GM08714 (cell line): Measurements from ENCODE around the gene KRTAP5-6.

ENCODE experiments used
- H3K4me3 ChIP-seq: fragments of 200-500 bp; sonication (Bioruptor generic); 2 replicates; pipeline ENCODE4 v1.5.1; 2014; ENCODE audit warnings: mild to moderate bottlenecking, low read length, inconsistent platforms
- ZNF274 ChIP-seq: IDR thresholded peaks from 2 replicates; pipeline ENCODE4 v1.6.1; 2012; ENCODE audit warnings: mild to moderate bottlenecking, low read depth, low read length

Gene KRTAP5-6

GRCh38 chr11:1696608-1697570, at the start of gene KRTAP5-6:
TSS of gene KRTAP5-6 (plus strand) at chr11:1697195. CDS start at chr11:1697246, 51 bp downstream.
- TF ChIP-seq ZNF274 = no peak

GRCh38 chr11:1647901-1648652, 48.9 kb upstream of the KRTAP5-6 start:
- no peak for TF ChIP-seq ZNF274
- H3K4me3 ChIP-seq = no peak overlapping the region

More at GRCh38 chr11:1696608-1697570, at the start of gene KRTAP5-6:
- H3K4me3 ChIP-seq = no peak within 1 kb of the TSS

GRCh38 chr11:1648653-1649420, 48.2 kb upstream of the KRTAP5-6 start:
- no peak for TF ChIP-seq ZNF274
- no peak overlapping the region for H3K4me3 ChIP-seq

GRCh38 chr11:1650034-1650917, 46.7 kb upstream of the KRTAP5-6 start:
- H3K4me3 ChIP-seq = no peak overlapping the region
- TF ChIP-seq ZNF274 = no peak

GRCh38 chr11:1650918-1651262, 46.1 kb upstream of the KRTAP5-6 start:
- no peak overlapping the region for H3K4me3 ChIP-seq
- TF ChIP-seq ZNF274 = no peak

- no peak for TF ChIP-seq ZNF274
- H3K4me3 ChIP-seq = no peak overlapping the region
Observed at GRCh38 chr11:1651411-1651980, 45.5 kb upstream of the KRTAP5-6 start.

- H3K4me3 ChIP-seq = no peak overlapping the region
- TF ChIP-seq ZNF274 = no peak
Observed at GRCh38 chr11:1652026-1652425, 45.0 kb upstream of the KRTAP5-6 start.

- TF ChIP-seq ZNF274 = no peak
- no peak overlapping the region for H3K4me3 ChIP-seq
Observed at GRCh38 chr11:1652442-1652770, 44.6 kb upstream of the KRTAP5-6 start.

DNA sequence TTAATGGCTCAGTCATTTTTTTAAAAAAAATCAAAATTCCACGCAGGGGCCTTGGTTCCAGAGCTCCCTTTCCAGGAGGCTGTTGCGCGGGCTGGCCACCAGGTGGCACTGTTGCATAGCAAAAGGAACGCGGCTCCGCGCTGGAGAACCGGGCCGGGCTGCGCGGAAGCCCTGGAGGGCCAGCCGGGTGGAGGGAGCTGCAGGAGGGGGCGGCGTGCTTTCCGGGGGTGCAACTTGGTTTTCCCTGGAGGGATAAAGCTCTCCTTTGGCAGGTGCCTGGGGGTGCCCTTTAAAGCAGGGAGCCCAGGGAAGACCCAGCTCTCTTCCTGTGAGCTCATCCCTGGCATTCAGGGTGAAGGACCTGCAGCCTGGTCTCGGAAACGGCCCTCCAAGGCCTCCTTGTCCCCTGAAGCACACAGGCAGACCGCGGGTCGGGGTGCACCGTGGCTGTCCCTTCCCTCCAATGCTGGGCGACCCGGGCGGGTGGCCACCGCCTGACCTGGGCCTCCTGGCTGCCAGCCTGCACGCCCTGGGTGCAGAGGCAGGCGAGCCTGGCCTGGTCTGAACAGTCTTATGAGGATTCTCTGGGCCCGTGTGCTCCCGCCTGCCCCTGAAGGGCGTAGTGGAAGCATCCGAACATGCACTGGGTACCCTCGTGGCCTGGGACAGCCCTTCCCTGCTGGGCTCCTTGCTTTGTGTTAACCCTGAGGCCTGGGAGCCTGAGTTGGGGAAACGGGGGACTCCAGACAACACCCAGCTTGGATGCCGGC, 44.0 kb upstream of the KRTAP5-6 start:
- no peak overlapping the region for H3K4me3 ChIP-seq
- TF ChIP-seq ZNF274 = no peak

DNA sequence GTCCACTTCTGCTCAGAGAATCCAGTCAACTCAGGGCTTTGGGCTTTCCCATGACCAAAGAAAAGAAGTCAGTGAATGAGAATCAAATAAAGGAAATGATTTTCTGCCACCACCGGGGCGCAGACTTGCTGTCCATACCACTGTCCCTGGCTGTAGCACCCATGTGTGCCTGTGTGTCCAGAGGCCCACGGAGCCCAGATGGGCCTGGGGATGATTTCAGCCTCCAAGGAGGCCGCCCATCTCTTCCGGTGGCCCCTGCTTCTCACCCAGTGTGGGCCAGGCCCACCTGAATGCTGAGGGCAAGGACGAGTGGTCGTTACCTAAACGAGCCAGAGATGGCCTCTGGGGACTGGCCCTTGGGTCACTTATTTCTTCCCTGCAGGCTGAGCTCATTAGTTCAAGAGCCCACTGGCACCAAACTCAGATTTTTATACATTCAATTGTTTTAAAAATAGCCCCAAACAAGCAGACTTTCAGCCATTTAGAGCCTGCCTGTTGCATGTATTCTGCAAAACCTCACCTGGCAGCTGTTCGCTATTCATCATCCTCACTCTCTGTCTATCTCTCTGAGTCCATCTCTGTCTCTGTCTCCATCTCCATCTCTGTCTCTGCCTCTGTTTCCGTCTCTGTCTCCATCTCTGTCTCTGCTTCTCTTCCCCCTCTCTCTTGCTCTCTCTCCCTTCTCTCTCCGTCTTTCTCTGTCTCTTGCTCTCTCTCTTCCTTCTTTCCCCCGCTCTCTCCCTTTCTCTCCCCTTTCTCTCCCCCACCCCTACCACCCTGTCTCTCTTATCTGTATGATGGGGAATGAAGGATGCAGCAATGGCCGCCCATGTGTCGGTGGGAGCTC, 43.2 kb upstream of the KRTAP5-6 start:
- no peak for TF ChIP-seq ZNF274
- H3K4me3 ChIP-seq = no peak overlapping the region

GRCh38 chr11:1654388-1655167, 42.4 kb upstream of the KRTAP5-6 start:
- H3K4me3 ChIP-seq = no peak overlapping the region
- no peak for TF ChIP-seq ZNF274
